Sigmoid colon (tissue), 7 donors: ENCODE results near the gene TMPRSS6. TPM values are rescaled to one million over a fixed set of nuclear protein-coding genes. Genes with fewer than 3 reads are reported as not detected.

ENCODE experiments used
- DNase-seq: peaks from one replicate; pipeline ENCODE4 v3.0.0-alpha.2; 2019
- H3K27ac ChIP-seq, 4 donors: fragments of 200-600 bp; sonication (generic); one replicate each; pipeline ENCODE4 v1.5.1; 2016 to 2019; ENCODE audit warnings: mild to moderate bottlenecking in 1 of 4
- H3K27me3 ChIP-seq, 3 donors: fragments of 200-600 bp; sonication (generic); one replicate each; pipeline ENCODE4 v1.5.1; 2019; ENCODE audit warnings: mild to moderate bottlenecking in 1 of 3
- H3K36me3 ChIP-seq, 4 donors: fragments of 200-600 bp; sonication (generic); one replicate each; pipeline ENCODE4 v1.5.1; 2016 to 2019
- H3K4me1 ChIP-seq, 4 donors: fragments of 200-600 bp; sonication (generic); one replicate each; pipeline ENCODE4 v1.5.1; 2017 to 2019
- H3K4me3 ChIP-seq, 4 donors: fragments of 200-600 bp; sonication (generic); one replicate each; pipeline ENCODE4 v1.5.1; 2017 to 2019; ENCODE audit warnings: mild to moderate bottlenecking in 2 of 4, moderate library complexity in 1 of 4
- H3K9me3 ChIP-seq, 4 donors: fragments of 200-600 bp in 3 of 4; sonication (generic) in 3 of 4; one replicate each; pipeline versions ENCODE4 v1.5.1 to v1.6.1; 2013 to 2019
- EP300 ChIP-seq, 4 donors: sonication (generic); formaldehyde crosslinking; IDR thresholded peaks; one replicate each; pipeline ENCODE4 v1.6.1; 2017; ENCODE audit warnings: antibody characterized with exemption in 4 of 4
- POLR2A ChIP-seq, 2 donors: fragments of 450-650 bp; IDR thresholded peaks; one replicate each; pipeline ENCODE4 v1.6.1; 2016; ENCODE audit warnings: antibody characterized with exemption in 2 of 2, mild to moderate bottlenecking in 2 of 2, moderate library complexity in 2 of 2
- POLR2AphosphoS5 ChIP-seq, 4 donors: sonication (generic); formaldehyde crosslinking; IDR thresholded peaks; one replicate each; pipeline ENCODE4 v1.6.1; 2017; ENCODE audit warnings: antibody characterized with exemption in 4 of 4
- WGBS, 2 donors: extraction: QIAGEN DNeasy Blood & Tissue Kit; methylation state at CpG; one replicate each; pipeline ENCODE4 v1.1.7; 2013; 5-methylcytosine and 5-hydroxymethylcytosine counted together
- intact Hi-C: fragments of 100-400 bp; cut with DNase I; formaldehyde crosslinking; loops from one replicate; pipeline ENCODE4 v1.15.1; 2023
- polyA plus RNA-seq, 3 donors: library from polyadenylated mRNA; stranded (reverse); fragments of 200-250 nt; gene quantifications; one replicate each; pipeline ENCODE4 v1.2.3, GENCODE V29; 2013
- total RNA-seq, 4 donors: library from RNA; depleted of rRNA; stranded (reverse); fragments of >200 nt; gene quantifications; one replicate each; pipeline ENCODE4 v1.1.0, GENCODE V29; 2016
- TF ChIP-seq, protein P1 (sequence below), 4 experiments: fragments of 450-650 bp in 3 of 4; fragments of 200-600 bp in 1 of 4; IDR thresholded peaks; one replicate each; pipeline ENCODE4 v1.5.1; 2016 to 2019; ENCODE audit warnings: antibody characterized with exemption in 4 of 4, mild to moderate bottlenecking in 3 of 4, moderate library complexity in 2 of 4
- donor health status: healthy with polysubstance abuse.
- donor health status: Bipolar disorder and iron deficiency.
- donor health status: healthy.

The TMPRSS6 gene
- total and polyA plus RNA-seq, 7 donors: 0.79 to 1.8 TPM; not detected in 5

DNA sequence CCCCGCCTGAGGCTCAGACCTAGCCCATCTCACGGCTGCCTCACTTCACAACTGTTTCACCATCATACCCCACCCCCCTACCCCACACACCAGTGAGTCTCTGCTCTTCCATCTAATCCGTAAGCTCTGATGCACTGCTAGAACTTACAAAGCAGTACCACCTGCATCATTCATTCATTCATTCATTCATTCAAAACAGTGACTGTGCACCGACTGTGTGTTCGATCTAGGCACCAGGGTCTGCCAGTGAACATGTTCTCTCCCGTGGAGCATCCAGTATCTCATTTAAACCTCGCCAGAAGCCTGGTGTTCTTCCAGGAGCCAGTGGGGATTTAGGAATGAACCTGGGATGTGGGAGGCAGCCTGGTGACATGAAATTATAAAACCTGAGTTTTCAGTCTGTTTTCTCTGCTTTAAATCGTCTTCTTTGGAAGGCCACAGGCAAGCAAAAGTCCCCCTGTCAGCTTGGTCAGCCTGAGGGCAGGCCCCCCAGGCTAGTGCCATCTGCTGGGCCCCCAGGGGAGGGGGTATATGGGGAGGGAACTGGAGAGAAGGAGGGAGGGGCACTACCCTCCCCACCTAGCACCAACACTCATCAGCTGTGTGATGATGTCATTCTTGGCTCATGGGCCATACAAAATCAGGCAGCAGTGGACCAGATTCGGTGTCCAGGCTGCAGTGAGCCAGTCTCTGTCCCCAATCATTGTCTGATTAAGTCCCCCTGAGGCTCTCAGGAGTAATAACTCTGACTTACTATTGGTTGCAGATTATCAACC, 18.4 kb downstream of the TMPRSS6 start:
- peaks cover 0 to 46% (median 29%) of the 10 kb centered on the region in 3 donors for H3K27me3 ChIP-seq
- no peak overlapping the region for H3K27ac ChIP-seq
- no peaks in the 10 kb centered on the region for H3K9me3 ChIP-seq
- intact Hi-C loops: no loop called here
- H3K36me3 ChIP-seq: no peaks in the 10 kb centered on the region
- DNase-seq: no peak
- H3K4me3 ChIP-seq: no peak overlapping the region
- WGBS, 2 donors: 82 to 83% methylated on average over 9 of the region's 9 CpGs
- no peaks in the 10 kb centered on the region for H3K4me1 ChIP-seq
- no peak for TF ChIP-seq POLR2AphosphoS5 (IDR thresholded peaks at IDR 0.05)
- no peak for TF ChIP-seq EP300 (IDR thresholded peaks at IDR 0.05)
- TF ChIP-seq, protein P1, sequence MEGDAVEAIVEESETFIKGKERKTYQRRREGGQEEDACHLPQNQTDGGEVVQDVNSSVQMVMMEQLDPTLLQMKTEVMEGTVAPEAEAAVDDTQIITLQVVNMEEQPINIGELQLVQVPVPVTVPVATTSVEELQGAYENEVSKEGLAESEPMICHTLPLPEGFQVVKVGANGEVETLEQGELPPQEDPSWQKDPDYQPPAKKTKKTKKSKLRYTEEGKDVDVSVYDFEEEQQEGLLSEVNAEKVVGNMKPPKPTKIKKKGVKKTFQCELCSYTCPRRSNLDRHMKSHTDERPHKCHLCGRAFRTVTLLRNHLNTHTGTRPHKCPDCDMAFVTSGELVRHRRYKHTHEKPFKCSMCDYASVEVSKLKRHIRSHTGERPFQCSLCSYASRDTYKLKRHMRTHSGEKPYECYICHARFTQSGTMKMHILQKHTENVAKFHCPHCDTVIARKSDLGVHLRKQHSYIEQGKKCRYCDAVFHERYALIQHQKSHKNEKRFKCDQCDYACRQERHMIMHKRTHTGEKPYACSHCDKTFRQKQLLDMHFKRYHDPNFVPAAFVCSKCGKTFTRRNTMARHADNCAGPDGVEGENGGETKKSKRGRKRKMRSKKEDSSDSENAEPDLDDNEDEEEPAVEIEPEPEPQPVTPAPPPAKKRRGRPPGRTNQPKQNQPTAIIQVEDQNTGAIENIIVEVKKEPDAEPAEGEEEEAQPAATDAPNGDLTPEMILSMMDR (IDR thresholded peaks at IDR 0.05): no peak
- no peak for TF ChIP-seq POLR2A (IDR thresholded peaks at IDR 0.05)

DNA sequence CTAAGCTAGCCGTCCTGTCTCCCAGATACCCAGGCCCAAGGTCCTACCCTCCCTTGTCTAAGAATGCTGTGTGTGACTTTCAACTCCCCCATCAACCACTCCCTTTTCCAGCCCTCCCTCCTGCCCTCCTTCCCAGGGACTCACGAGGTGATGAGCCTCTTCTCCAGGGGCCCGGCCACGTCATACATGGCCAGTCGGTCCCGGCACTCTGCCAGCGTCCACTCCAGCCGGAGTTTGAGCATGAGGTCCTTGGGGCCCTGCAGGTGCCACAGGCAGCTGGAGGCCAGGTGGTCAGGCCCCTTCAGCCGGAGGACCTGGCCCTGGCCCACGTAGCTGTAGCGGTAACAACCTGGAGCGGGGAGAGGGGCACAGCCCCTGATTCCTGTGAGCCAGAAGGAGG, 20.1 kb downstream of the TMPRSS6 start:
- no peak overlapping the region for H3K4me3 ChIP-seq
- no peak overlapping the region for H3K27ac ChIP-seq
- no peak for DNase-seq
- H3K4me1 ChIP-seq: no peaks in the 10 kb centered on the region
- intact Hi-C loops: no loop called here
- H3K27me3 ChIP-seq: peaks cover 0 to 39% (median 26%) of the 10 kb centered on the region in 3 donors
- no peaks in the 10 kb centered on the region for H3K9me3 ChIP-seq
- H3K36me3 ChIP-seq: no peaks in the 10 kb centered on the region
- WGBS, 2 donors: 54 to 71% methylated on average over 12 of the region's 12 CpGs
- TF ChIP-seq POLR2AphosphoS5 (IDR thresholded peaks at IDR 0.05): no peak
- TF ChIP-seq, protein P1 (IDR thresholded peaks at IDR 0.05): no peak
- TF ChIP-seq POLR2A (IDR thresholded peaks at IDR 0.05): no peak
- no peak for TF ChIP-seq EP300 (IDR thresholded peaks at IDR 0.05)

DNA sequence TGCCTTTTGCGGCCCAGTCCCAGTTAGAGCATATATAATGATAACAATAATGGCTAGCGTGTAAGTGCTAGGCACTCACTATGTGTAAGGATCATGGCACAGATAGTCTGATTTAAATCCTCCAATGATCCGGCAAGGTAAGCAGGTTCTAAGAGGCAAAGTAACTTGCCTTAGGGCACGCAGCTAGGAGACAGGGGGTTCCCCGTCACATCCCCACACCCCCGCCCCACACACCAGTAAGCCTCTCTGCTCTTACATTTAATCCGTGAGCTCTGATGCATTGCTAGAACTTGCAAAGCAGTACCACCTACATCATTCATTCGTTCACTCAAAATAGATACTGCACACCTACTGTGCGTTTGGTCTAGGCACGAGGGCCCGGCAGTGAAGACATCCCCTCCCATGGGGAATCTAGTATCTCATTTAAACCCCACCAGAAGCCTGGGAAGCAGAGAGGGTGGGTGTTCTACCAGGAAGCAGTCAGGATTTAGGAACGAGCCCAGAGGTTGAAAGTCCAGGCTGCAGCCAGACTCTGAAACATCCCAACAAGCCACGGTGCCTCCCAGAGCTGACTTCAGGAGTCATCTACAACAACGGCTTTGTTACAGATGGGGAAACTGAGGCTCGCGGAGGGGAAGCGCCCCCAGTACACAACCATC, 20.6 kb downstream of the TMPRSS6 start:
- intact Hi-C loops: no loop called here
- H3K4me3 ChIP-seq: no peak overlapping the region
- no peak overlapping the region for H3K27ac ChIP-seq
- H3K9me3 ChIP-seq: no peaks in the 10 kb centered on the region
- no peaks in the 10 kb centered on the region for H3K4me1 ChIP-seq
- DNase-seq: no peak
- peaks cover 0 to 37% (median 26%) of the 10 kb centered on the region in 3 donors for H3K27me3 ChIP-seq
- 45 to 75% methylated on average over 17 of the region's 17 CpGs for whole genome bisulfite sequencing, 2 donors
- TF ChIP-seq POLR2AphosphoS5 (IDR thresholded peaks at IDR 0.05) (no peak), EP300 (IDR thresholded peaks at IDR 0.05) (no peak), POLR2A (IDR thresholded peaks at IDR 0.05) (no peak)
- TF ChIP-seq, protein P1 (IDR thresholded peaks at IDR 0.05): no peak
- no peaks in the 10 kb centered on the region for H3K36me3 ChIP-seq

DNA sequence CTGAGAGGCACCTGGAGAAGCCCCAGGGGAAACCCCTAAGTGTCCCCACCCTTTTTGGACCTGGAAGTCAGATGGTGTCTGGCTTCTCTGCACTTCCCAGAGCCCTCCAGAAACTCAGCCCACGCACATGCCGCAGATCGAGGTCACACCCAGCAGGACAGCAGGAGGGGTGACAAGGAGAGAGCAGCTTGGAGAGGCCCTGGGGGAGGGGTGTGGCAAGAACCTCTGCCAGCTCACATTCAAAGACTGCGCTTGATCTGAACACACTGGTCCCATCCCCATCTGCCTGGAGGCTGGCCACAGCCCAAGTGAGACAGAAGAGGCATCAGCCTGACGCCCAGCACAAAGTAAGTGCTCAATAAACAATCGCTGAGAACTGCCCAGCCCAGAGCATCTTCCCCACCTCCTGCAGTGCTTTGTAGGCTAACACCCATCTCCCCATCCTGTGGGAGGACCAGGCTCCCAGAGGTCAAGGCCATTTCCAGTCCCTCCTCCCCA, 21.4 kb downstream of the TMPRSS6 start:
- Histone ChIP-seq H3K4me3 (no peak overlapping the region), H3K4me1 (no peaks in the 10 kb centered on the region), H3K9me3 (no peaks in the 10 kb centered on the region), H3K36me3 (no peaks in the 10 kb centered on the region), H3K27me3 (peaks cover 0 to 34% (median 26%) of the 10 kb centered on the region in 3 donors), H3K27ac (no peak overlapping the region)
- 26 to 51% methylated on average over 6 of the region's 6 CpGs for WGBS, 2 donors
- intact Hi-C loops: no loop called here
- no peak for DNase-seq
- no peak for TF ChIP-seq EP300 (IDR thresholded peaks at IDR 0.05)
- TF ChIP-seq, protein P1 (IDR thresholded peaks at IDR 0.05): no peak
